VCaP (cell line): ENCODE measurements around the gene TMEM161B.

Experiments used
- H3K27ac ChIP-seq: fragments of 450-650 bp; 2 replicates; pipeline ENCODE4 v1.5.1; 2017
- CTCF ChIP-seq: fragments of 450-650 bp; conservative IDR thresholded peaks from 2 replicates; pipeline ENCODE4 v1.5.1; 2017; ENCODE audit warnings: mild to moderate bottlenecking, moderate library complexity

TMEM161B gene

DNA sequence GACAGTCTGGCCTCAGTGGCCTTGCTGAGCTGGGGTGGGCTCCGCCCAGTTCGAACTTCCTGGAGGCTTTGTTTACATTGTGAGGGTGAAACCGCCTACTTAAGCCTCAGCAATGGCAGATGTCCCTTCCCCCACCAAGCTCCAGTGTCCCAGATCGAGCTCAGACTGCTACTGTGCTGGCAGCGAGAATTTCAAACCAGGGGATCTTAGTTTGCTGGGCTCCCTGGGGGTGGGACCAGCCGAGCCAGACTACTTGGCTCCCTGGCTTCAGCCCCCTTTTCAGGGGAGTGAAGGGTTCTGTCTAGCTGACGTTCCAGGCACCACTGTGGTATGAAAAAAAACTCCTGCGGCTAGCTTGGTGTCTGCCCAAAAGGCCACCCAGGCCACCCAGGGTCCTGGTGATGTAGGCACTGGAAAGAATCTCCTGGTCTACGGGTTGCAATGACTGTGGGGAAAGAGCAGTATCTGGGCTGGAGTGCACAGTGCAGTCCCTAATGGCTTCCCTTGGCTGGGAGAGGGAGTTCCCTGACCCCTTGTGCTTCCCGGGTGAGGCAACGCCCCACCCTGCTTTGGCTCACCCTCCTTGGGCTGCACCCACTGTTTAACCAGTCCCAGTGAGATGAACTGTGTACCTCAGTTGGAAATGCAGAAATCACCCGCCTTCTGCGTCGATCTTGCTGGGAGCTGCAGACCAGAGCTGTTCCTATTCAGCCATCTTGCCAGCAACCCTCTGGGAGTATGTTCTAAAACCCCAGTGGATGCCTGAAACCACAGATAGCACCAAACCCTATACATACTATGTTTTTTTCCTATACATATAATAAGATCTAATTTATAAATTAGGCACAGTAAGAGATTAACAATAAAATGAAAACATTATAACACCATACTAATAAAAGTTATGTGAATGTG lies 95.5 kb downstream of the TMEM161B start:
- no peak overlapping the region for H3K27ac ChIP-seq
- TF ChIP-seq CTCF: no peak

- no peak overlapping the region for H3K27ac ChIP-seq
- TF ChIP-seq CTCF: no peak
Observed at GRCh38 chr5:88159591-88159990, 109.1 kb downstream of the TMEM161B start.

GRCh38 chr5:88158056-88158455 lies 110.6 kb downstream of the TMEM161B start:
- H3K27ac ChIP-seq: no peak overlapping the region
- no peak for TF ChIP-seq CTCF

- no peak overlapping the region for H3K27ac ChIP-seq
- TF ChIP-seq CTCF: no peak
Observed at GRCh38 chr5:88154891-88155290, 113.8 kb downstream of the TMEM161B start.

DNA sequence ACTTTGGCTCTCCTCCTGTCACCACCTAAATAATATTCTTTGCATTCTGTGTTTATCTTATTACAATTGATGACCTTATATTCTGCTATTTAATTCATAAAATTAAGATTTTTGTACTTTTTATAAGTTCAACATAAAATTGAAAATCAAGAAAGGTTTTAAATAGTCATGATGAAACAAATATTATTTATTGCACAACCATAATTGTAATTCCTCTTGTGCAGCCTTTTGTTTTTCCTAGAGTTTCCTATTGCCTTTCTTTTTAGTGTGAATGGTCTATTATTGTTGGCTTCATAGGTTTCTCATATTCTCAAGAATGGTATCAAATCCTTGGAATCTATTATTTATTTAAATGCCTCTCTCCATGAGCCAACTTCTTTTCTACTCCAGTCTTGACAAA lies 117.9 kb downstream of the TMEM161B start:
- H3K27ac ChIP-seq: no peak overlapping the region
- no peak for TF ChIP-seq CTCF

DNA sequence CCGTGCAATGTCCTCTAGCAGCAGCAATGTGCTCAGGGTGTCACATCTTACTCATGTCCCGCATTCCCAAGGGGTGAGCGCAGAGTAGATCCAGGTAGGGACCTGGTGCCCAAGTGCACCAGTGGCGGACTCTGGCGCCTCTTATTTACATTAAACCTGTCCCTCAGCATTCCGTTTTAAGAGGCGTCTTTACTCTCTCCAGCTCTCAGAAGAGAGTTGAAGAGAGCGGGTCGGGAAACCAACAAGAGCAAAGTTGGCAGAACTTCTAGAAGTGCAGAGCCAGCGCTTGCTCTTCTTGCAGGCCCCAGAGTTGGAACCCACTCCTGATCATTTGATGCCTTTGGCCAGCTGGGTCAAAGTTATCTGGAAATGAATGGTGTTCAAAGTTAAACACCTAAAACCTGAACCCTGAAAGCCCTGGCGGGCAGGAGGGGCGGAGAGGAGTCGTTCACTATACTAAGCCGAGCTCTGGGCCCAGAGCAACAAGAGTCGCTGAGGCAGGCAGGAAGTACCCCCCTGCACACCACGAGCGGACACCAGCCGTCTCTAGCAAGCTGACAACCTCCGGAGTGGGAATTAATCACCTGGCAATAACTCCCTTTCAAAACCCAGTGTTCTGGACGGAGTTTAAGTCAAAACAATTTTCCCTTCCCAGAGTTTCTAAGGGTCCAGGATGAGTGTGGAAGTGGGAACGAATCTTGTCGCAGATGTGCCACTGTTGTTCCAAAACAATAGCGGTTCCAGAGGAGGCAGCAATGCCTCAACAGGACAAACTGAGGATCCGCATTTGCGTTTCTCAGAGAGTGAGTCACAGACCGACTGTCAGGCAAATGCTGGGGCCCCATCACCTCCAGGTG lies 122.8 kb downstream of the TMEM161B start:
- H3K27ac ChIP-seq: no peak overlapping the region
- no peak for TF ChIP-seq CTCF

DNA sequence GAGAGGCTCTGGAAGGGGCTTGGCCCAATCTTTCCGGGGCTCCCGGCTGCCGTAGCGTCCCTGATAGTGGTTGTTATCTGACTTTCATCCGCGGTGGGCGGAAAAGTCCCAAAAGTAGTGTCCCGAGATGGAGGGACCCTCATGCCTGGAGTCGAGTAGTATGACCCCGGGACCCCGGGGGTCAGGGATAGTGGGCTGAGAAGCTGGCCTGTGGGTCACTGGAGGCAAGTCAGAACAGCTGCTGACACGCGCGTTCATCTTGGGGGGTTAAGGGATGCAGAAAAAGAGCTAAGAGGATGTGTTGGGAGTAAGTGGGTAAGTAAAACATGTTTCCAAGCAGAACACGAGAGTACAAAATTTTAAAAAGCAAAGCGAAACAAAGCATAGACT lies 123.4 kb downstream of the TMEM161B start:
- no peak overlapping the region for H3K27ac ChIP-seq
- no peak for TF ChIP-seq CTCF
